Suprapubic skin (tissue), 3 donors: ENCODE results near the gene PRTG.

ENCODE experiments used
- POLR2A ChIP-seq, 2 donors: fragments of 450-650 bp; IDR thresholded peaks; one replicate each; pipeline ENCODE4 v1.6.1; 2017; ENCODE audit warnings: antibody characterized with exemption in 2 of 2, mild to moderate bottlenecking in 2 of 2, moderate library complexity in 2 of 2
- TF ChIP-seq, protein P1 (sequence below), 2 donors: fragments of 200-600 bp in 1 of 2; fragments of 450-650 bp in 1 of 2; sonication (generic) in 1 of 2; IDR thresholded peaks; one replicate each; pipeline ENCODE4 v1.5.1; 2016 to 2019; ENCODE audit warnings: antibody characterized with exemption in 2 of 2, mild to moderate bottlenecking in 1 of 2, moderate library complexity in 1 of 2

DNA sequence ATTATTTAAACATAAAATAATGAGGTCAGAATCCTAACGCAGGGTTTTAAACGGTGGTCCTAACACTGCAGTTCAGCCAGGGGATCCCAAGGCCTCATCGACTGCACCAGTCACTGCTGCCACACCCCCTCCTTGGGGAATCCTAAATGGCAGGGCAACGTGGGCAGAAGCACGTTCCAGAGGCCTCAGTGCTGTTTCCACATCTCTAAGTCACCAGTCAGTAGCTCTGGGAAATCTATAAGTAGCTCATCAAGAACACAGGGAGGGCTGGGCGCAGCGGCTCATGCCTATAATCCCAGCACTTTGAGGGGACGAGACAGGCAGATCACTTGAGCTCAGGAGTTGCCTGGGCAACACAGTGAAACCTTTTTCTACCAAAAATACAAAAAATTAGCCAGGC is 47.5 kb downstream of the PRTG start:
- TF ChIP-seq, protein P1, sequence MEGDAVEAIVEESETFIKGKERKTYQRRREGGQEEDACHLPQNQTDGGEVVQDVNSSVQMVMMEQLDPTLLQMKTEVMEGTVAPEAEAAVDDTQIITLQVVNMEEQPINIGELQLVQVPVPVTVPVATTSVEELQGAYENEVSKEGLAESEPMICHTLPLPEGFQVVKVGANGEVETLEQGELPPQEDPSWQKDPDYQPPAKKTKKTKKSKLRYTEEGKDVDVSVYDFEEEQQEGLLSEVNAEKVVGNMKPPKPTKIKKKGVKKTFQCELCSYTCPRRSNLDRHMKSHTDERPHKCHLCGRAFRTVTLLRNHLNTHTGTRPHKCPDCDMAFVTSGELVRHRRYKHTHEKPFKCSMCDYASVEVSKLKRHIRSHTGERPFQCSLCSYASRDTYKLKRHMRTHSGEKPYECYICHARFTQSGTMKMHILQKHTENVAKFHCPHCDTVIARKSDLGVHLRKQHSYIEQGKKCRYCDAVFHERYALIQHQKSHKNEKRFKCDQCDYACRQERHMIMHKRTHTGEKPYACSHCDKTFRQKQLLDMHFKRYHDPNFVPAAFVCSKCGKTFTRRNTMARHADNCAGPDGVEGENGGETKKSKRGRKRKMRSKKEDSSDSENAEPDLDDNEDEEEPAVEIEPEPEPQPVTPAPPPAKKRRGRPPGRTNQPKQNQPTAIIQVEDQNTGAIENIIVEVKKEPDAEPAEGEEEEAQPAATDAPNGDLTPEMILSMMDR (IDR thresholded peaks at IDR 0.05) = no peak
- TF ChIP-seq POLR2A (IDR thresholded peaks at IDR 0.05) = no peak
